C1 segment of cervical spinal cord (tissue), 14 donors: ENCODE measurements around the gene ADCY3.
A peak's percentile ranks its signal among the peaks of the same experiment; 100 is the strongest.
"Not testable (repeated sequence)": the region's sequence is repeated elsewhere in the genome, so short reads cannot be mapped to it uniquely, and the experiment has no call there.

Experiments
- DNase-seq, 14 donors: peaks; one replicate each; lab custom pipeline; 2025; lab: John Stamatoyannopoulos, UW

The ADCY3 gene

DNA sequence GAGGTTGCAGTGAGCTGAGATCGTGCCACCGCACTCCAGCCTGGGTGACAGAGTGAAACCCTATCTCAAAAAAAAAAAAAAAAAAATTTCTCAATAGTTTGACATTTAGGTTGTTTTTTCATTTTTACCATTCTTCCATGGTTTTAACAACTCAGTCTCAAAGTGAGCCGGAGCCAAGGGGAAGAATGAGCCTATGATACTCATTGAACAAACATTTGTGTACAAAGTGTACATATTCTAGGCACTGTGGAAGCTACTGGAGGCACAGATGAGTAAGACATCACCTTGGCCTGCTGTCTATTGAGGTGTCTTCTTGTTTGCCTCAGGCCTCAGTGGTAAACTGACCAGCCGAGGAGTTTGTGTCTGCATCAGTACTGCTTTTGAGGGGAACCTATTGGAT lies 104.9 kb downstream of the ADCY3 start:
- no peak for DNase-seq

DNA sequence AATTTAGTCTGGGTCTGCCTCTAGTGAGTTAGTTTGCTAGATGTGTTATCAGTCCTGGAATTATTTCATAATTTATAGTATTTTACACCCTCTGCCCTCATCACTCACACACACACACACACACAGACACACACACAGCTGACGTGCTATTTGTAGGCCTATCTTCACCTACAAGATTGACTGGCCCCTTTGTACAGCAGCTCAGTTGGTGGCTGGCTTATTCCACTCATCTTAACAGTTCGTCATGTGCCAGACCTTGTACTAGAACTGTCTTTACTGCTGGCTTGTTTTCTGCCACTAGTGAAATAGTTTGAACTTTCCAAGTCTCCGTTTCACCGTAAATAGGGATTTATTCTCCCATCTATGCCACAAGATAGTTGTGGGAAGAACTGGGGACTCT lies 105.5 kb downstream of the ADCY3 start:
- no peak for DNase-seq

DNA sequence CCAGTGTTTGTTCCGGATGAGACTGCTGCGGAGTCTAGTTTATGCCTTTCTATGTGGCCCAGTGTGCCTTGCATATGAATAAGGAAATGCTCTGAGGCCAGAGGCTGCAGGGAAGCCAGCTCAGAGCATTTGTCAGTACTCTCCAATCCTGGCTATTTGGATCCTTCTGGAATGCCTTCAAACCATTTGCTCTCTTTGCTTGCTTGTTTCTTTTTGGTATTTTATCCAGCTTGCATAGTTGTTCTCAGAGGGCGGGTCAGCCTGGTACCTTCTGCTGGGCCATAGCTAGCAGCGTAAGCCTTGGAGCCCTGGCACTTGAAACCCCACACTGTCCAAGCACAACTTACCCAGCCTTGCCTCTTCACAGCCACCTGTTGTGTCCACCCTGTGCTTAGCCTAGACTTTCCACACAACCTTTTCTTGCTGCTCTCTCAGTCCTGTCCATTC lies 106.3 kb downstream of the ADCY3 start:
- peak in 4 of 14 donors; percentile 12 to 55 (median 31) for DNase-seq

DNA sequence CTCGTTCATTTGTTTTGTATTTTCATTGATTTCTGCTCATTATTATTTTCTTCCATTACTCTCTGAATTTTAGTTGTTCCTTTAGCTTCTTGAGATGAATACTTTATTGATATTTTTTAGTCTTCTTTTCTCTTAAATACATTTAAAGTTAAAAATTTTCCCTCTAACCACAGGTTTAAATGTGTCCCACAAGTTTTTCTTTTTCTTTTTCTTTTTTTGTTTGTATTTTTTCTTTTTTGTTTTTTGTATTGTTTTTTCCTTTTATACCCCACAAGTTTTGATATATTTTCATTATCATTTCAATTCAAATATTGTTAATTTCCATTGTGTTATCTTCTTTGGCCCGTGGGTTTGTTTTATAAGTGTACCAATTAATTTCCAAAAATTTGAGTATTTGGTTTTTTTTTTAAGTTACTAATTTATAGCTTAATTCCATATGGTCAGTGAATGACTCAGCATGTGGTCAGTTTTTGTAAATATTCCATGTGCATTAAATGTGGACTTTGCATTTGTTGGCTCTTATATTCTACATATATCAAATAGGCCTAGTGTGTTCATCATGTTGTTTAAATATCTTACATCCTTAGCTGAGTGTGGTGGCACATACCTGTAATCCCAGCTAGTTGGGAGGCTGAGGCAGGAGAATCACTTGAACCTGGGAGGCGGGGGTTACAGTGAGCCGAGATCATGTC lies 110.6 kb downstream of the ADCY3 start:
- DNase-seq: no peak

DNA sequence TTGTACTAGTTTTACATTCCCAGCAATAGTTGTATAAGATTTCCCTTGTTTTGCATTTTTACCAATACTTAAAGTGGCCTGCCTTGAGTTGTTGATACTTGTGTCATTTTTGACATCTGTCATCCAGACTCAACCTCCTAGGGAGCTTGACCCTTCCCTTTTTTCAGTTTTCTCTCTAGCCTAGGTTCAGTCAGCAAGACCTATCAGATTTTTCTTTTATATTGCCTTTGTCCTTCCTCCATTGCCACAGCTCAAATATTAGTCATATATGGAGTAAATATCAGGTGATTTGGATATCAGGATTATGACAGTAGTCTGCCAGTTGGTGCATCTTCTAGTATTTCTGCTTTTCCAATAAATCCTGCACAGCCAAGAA lies 113.4 kb downstream of the ADCY3 start:
- DNase-seq: no peak

DNA sequence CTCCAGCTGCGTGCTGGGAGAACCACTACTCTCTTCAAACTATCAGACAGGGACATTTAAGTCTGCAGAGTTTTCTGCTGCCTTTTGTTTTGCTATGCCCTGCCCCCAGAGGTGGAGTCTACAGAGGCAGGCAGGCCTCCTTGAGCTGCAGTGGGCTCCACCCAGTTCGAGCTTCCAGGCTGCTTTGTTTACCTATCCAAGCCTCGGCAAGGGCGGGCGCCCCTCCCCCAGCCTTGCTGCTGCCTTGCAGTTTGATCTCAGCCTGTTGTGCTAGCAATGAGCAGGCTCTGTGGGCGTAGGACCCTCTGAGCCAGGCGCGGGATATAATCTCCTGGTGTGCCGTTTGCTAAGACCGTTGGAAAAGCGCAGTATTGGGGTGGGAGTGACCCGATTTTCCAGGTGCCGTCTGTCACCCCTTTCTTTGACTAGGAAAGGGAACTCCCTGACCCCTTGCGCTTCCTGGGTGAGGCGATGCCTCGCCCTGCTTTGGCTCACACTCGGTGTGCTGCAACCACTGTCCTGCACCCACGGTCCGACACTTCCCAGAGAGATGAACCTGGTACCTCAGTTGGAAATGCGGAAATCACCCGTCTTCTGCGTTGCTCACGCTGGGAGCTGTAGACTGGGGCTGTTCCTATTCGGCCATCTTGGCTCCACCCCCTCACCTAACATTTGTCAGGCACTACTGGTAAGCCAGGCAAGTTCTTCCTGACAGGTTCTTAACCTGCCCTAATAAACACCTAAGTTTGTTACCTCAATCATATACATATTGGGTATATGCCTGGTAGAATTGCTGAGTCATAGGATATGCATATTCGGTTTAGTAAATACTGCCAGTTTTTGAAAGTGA lies 114.0 kb downstream of the ADCY3 start:
- not testable (repeated sequence) for DNase-seq

DNA sequence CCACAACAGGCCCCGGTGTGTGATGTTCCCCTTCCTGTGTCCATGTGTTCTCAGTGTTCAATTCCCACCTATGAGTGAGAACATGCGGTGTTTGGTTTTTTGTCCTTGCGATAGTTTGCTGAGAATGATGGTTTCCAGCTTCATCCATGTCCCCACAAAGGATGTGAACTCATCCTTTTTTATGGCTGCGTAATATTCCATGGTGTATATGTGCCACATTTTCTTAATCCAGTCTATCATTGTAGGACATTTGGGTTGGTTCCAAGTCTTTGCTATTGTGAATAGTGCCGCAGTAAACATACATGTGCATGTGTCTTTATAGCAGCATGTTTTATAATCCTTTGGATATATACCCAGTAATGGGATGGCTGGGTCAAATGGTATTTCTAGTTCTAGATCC lies 119.5 kb downstream of the ADCY3 start:
- not testable (repeated sequence) for DNase-seq

DNA sequence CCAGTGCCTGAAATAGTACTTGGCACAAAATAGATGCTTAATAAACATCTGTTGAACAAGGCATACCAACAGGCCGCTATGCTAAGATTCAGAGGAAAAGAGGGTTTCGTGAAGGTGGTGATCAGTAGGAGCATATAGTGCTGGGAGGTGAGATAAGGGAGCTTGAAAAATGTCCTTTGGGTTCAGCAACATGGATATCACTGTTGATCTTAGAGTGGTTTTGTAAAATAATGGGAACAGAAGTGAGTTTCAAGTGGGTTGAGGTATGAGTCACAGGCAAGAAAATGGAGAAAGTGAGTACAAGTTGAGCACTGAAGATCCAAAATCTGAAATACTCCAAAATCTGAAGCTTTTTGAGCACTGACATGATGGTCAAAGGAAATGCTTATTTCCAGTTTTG lies 122.4 kb downstream of the ADCY3 start:
- DNase-seq: no peak

DNA sequence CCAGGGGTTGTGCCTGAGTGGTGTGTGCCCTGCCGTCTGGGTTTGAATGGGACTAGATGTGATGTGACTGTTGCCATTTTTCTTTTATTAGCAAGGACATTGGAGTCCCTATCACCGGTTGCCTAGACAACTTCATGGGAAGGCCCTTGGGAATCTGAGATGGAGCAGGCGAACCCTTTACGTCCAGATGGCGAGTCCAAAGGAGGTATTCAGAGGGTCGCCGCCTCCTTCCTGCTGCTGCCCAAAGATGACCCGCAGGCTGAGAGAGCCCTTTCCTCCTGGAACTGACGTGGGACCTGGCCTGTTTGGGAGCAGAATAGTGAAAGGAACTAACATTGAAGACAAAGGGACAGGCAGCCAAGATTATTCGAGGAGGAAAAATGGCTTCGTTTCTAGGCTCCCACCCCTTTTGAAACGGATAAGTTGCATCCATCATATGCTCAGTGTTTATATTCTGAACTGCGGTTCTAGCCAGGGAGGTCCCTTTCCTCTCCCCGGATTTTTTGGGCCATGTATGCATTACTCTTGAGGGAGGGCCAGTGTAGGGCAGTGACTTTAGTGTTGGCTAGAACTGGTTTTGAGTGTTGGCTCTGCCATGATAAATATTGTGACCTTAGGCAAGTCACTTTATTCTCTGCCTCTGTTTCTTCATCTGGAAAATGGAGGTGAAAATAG lies 126.1 kb downstream of the ADCY3 start:
- no peak for DNase-seq

DNA sequence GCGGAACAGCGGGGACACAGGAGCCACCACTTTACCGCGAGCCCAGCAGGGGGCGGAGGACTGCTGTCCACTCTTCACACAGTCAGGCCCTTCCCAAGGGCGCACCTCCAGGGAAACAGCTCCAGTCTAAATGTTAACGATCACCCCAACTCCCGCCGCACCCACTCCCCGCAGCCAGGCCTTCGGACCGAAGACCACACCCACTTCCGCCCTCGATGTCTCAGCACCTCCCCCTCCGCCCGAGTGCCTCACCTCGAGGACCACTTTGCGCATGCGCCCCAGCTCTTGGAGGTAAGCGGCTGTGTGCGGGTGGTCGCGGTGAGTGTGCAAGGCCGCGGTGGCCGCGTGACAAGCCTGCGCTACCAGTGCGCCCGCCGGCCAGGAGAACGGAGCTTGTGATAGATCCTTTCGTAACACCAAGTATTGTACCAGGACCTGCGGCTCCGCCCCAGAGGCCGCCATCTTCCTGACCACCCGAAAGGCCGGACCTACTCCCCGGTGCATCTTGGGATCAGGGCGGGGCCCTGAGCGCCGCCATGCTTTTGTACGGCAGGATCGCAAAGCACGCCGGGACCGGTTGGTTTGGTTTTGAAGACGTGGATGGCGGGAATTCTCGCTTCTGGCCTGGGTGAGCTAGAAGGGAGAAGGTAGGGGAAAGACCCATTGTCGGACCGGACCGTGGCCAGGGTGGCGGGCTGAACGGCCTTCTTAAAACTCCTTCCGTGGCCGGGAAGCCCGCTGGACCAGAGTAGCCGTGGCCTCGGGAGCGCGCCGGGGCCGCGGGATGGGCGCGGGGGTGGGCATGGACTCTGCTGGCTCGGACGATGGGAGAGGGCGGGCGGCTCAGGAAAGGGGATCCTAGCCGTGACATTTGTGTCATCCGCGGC lies 126.9 kb downstream of the ADCY3 start, which contains the start of the genes CENPO and PTRHD1:
Gene CENPO (plus strand): TSS at position 552 of the 887 bp plus-strand sequence. CDS start 495 bp downstream, outside the sequence.
Gene PTRHD1 (minus strand): TSS at position 518 of the 887 bp plus-strand sequence. CDS start 14 bp downstream, at position 504.
- DNase-seq: peak; percentile 95 to 100 (median 99)

DNA sequence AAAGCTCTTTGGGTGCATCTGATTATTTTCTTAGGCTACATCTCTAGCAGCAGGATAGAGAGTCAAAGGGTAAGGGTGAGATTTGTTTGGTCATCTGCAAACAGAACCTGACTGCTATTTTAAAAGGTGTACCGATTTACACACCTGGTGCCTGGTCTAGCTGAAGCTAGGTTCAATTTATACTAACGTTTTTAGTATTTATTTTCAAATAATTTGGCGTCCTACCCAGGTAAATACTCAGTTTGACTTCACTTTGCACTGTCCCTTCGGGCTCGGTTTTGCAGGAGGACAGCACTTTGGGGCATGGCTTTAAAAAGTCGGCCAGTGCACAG lies 127.5 kb downstream of the ADCY3 start:
- no peak for DNase-seq

DNA sequence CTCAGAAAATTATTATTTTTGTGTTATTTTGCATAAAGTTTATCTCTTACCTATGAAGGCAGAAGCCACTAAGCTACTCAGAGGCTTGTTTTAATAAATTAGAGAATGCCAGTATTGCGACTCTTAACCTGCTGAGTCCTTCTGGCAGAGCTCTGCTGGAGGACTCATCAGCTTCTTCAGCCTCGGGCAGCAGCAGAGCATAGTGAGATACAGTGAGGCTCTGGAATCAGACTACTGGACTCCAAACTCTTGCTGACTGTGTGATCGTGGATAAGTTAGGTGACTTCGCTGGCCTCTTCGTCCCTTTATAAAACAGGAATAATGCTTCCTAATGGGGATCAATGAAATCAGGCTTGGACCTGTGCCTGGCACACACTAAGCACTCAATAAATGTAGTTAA lies 128.6 kb downstream of the ADCY3 start:
- DNase-seq: no peak

DNA sequence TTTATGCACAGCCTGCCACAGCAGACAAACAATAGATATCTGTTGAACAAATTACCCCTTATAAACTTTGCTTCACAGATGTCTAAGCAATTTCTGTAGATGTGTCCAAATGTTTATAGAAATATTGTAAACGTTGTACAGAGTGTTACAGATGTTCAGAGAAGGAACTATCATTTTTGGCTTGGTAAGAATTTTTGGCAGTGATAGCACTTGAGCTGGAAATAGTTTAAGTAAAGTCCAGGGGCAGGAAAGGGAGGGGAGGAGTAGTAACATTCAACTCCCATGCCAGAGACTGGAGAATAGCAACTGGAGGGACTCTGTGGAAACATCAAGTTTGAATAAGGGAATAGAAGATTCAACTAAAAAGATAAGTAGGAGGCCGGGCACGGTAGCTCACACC lies 131.2 kb downstream of the ADCY3 start:
- DNase-seq: no peak

DNA sequence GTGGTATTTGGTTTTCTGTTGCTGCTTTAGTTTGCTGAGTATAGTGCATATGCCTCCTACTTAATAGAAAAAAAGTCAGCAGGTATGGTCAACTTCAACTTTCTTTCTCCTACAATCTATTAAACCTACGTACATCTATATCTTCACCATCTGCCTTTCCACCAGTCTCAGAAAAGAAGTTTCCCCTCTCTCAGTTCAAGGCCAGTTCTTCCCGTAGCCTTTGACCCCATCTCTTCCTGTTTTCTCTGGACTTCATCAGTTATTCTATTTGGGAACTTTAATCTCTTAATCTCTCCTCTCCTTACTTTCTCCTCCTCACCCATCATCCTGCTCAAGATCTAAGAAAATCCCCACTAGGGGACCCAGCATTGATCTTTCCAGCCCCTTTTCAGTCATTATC lies 132.5 kb downstream of the ADCY3 start:
- DNase-seq: no peak

DNA sequence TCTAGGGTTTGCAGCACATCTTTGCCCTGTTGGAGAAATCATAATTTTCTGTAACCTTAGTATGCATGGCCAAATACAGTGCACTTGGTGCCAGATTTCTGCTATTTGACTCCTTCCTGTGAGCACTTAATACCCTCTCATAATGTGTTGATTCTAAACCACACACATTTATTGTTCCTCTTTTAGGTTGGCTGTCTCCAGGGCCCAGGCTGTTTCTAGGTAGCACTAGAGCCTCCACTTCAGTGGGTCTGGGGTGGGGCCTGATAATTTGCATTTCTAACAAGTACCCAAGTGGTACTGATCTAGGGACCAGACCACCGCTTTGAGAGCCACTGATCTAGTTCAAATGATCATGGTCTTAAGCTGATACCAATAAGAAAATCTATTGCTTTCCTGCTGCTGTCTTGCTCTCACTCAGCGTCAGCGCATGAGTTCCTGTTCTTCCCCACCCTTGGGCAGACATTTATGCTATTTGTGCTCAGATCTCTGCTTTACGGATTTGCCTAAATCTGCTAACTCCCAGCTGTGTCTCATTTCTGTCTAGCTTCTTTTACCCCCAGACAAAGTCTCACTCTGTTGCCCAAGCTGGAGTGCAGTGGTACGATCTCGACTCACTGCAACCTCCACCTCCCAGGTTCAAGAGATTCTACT lies 134.2 kb downstream of the ADCY3 start:
- DNase-seq: no peak

DNA sequence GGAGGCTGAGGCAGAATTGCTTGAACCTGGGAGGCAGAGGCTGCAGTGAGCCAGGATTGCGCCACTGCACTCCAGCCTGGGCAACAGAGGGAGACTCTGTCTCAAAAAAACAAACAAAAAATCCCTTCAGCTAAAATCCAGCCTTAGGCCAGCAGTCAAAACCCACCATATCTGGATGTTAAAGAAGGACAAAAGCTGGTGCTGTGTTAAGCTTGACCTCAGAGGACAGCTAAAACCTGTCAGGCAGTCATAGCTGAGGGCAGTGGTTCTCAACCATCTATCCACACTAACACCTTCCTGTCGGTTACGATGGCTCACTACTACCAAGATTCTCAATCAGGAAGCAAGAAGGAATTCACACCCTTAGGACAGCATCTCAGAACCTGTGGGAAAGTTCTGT lies 136.4 kb downstream of the ADCY3 start:
- no peak for DNase-seq

DNA sequence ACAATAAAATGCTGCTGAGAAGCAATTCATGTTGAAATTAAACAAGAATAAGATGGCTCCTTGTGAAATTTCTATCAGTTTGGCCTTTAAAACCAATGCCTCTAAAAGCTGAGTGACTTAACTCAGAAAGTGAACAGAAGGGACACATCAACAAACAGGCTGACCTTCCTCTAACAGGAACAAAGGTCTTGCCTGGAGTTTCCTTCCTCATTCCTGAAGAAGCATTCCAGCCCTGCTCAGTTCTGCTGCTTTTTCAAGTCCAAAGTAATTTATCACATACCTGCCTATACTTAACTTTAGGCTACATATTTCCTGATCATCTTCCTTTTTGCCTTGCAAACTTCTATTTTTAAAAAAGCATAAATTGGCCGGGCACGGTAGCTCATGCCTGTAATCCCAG lies 140.9 kb downstream of the ADCY3 start:
- DNase-seq: no peak

DNA sequence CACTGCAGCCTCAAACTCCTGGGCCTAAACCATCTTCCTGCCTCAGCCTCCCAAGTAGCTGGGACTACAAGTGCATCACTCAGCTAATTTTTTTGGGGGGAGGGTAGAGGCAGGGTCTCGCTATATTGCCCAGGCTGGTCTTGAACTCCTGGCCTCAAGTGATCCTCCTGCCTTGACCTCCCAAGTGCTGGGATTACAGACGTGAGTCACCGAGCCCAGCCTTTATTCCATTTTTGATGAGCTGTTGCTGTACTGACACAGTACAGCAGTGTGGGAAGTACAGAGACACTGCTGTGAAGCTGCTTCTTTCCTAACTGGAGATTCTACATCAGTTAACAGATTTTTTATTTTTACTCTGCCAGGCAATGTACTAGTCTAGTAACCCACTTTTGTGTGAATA lies 145.7 kb downstream of the ADCY3 start:
- no peak for DNase-seq

DNA sequence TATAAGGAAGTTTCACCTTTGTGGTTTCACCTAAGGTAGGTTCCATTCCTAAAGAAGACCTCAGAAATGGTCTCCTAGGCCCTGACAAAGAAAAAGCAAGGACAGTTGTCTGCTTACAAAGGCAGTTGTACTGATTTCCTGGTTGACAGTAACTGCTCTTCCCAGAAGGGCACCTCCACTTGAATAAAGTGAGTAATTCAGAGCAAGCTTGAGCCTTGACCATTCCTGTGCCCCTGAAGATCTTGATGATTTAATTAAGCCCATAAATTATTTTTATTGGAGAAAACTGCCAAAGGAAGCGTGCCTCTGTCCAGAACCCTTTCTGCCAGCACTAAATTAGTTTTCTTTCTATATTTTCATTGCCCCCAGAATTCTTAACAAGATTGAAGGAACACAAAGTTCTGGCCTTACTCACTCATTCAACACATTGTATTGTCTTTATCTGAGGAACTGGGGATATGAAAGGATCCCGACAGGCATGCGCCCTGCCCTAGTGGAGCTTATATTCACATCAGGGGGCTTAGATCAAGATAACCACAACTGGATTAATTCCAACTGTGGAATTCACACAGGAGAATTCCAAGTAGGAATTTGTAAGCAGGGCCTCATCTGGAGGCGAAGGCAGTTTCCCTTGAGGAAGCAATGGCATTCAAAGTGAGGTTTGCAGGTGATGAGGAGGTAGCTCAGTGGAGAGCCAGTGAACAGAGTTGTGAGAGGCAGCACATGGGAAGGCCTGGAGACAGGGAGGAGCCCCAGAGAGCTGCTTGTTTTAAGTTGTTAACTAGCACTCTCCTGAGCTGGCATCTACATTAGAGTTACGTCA lies 148.1 kb downstream of the ADCY3 start:
- no peak for DNase-seq

DNA sequence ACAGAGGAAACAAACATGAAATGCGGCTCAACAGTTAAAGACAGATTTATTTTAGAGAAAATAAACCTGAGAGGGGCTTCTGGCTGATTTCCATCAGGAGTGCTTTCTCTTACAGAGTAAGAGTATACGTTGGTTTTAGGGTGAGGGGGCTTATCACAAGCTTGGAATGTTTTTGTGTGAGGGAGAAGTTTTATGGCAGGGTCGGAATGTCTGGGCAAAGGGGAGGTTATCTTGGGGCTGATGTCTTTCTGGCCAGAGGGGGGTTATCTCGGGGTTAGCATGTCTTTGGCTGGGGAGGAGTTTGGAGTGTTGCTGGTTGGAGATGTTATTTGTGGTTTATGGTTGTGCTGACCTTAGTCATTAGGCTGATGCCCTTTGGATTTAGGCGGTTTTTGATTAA lies 149.0 kb downstream of the ADCY3 start:
- DNase-seq: no peak
